ENCODE data around the gene PTPRC. TPM values are rescaled to one million over a fixed set of nuclear protein-coding genes. Genes with fewer than 3 reads are reported as not detected.

Gene PTPRC
- polyA plus RNA-seq, 1 donor (not counting 4 experiments of a cell fraction or from before 2014, with no cell fraction given): not detected

DNA sequence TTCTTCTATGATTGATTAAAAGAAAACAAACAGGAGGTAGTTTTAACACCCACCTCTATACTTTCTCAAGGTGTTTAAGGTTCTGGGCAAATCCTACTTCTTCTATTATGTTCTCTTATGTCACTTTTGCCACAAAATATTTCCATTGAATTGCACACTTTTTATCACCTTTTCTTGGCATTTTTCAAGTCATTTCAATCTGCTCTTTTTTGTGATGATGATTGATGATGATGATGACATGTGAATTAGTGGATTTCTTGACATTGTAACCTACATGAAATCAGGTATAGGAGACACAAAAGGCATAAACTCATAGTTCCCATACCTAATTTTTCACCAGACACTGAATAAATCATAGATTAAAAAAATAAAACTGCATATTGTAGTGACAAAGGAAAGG, 4.1 kb downstream of the PTPRC start:
- H3K27ac ChIP-seq (ENCODE audit: control insufficient read depth, insufficient read depth, low read length): no peak overlapping the region
- H3K9me1 ChIP-seq (ENCODE audit: control insufficient read depth, extremely low read depth, insufficient read depth, low read length): no peaks in the 10 kb centered on the region
- no peaks in the 10 kb centered on the region for H3K9me3 ChIP-seq (ENCODE audit: control insufficient read depth, low read depth, low read length)
- DNase-seq (ENCODE audit: low read depth, low spot score) (no peak), FAIRE-seq (no peak)
- H3K4me2 ChIP-seq (ENCODE audit: control insufficient read depth, extremely low read depth, insufficient read depth, low read depth, low read length): no peak overlapping the region
- TF ChIP-seq, protein P1, sequence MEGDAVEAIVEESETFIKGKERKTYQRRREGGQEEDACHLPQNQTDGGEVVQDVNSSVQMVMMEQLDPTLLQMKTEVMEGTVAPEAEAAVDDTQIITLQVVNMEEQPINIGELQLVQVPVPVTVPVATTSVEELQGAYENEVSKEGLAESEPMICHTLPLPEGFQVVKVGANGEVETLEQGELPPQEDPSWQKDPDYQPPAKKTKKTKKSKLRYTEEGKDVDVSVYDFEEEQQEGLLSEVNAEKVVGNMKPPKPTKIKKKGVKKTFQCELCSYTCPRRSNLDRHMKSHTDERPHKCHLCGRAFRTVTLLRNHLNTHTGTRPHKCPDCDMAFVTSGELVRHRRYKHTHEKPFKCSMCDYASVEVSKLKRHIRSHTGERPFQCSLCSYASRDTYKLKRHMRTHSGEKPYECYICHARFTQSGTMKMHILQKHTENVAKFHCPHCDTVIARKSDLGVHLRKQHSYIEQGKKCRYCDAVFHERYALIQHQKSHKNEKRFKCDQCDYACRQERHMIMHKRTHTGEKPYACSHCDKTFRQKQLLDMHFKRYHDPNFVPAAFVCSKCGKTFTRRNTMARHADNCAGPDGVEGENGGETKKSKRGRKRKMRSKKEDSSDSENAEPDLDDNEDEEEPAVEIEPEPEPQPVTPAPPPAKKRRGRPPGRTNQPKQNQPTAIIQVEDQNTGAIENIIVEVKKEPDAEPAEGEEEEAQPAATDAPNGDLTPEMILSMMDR (optimal IDR thresholded peaks at IDR 0.05 in 1 of 3, IDR thresholded peaks at IDR 0.05 in 1 of 3, conservative IDR thresholded peaks at IDR 0.05 in 1 of 3; ENCODE audit: extremely low read depth in 1 of 3, insufficient read depth in 2 of 3, low read length in 3 of 3): no peak
- TF ChIP-seq EZH2 (IDR thresholded peaks at IDR 0.05; ENCODE audit: low read length): no peak
- H2AFZ ChIP-seq (ENCODE audit: control insufficient read depth, low read length): no peak overlapping the region
- H3K36me3 ChIP-seq (ENCODE audit: control insufficient read depth in 2 of 2, extremely low read depth in 1 of 2, insufficient read depth in 2 of 2, low read length in 2 of 2): no peaks in the 10 kb centered on the region
- H3K79me2 ChIP-seq (ENCODE audit: control insufficient read depth, insufficient read depth, low read length): no peaks in the 10 kb centered on the region
- no peaks in the 10 kb centered on the region for H4K20me1 ChIP-seq (ENCODE audit: control insufficient read depth, extremely low read depth, insufficient read depth, low read length)
- H3K4me3 ChIP-seq (ENCODE audit: control insufficient read depth in 2 of 3, extremely low read depth in 1 of 3, insufficient read depth in 2 of 3, low read depth in 1 of 3, low read length in 3 of 3): no peak overlapping the region
- peaks cover 9% of the 10 kb centered on the region for H3K4me1 ChIP-seq (ENCODE audit: control insufficient read depth, extremely low read depth, insufficient read depth, low read length)
- no peaks in the 10 kb centered on the region for H3K27me3 ChIP-seq (ENCODE audit: control insufficient read depth, extremely low read depth, insufficient read depth, low read length)
- dilution Hi-C loops (cut with MboI; ENCODE audit: extremely low pct_ligation_motif_present, low sequenced_read_pairs): no loop called here
- H3K9ac ChIP-seq (ENCODE audit: control insufficient read depth, extremely low read depth, insufficient read depth, low read length): no peak overlapping the region

DNA sequence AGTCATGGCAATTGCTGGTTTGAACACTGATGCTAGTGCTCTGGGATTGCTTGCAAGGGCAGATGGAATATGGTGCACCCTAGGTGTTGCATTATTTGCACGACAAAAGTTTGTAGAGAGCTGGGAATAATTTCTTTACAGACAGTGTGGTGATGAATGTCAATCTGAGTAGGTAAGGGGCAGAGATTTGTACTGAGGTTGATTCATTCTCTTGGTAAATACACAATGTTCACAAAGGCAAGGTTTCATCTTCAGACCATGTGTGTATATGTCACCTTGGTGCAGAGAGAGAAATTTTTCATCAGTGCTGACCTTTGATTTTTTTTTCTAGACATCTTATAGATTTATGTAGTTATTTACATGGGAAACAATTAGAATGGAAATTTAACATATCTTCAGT, 5.0 kb downstream of the PTPRC start:
- H3K4me3 ChIP-seq (ENCODE audit: control insufficient read depth in 2 of 3, extremely low read depth in 1 of 3, insufficient read depth in 2 of 3, low read depth in 1 of 3, low read length in 3 of 3): no peak overlapping the region
- no peak overlapping the region for H3K27ac ChIP-seq (ENCODE audit: control insufficient read depth, insufficient read depth, low read length)
- no peaks in the 10 kb centered on the region for H3K9me3 ChIP-seq (ENCODE audit: control insufficient read depth, low read depth, low read length)
- dilution Hi-C loops (cut with MboI; ENCODE audit: extremely low pct_ligation_motif_present, low sequenced_read_pairs): no loop called here
- H2AFZ ChIP-seq (ENCODE audit: control insufficient read depth, low read length): no peak overlapping the region
- H3K79me2 ChIP-seq (ENCODE audit: control insufficient read depth, insufficient read depth, low read length): no peaks in the 10 kb centered on the region
- no peak for FAIRE-seq
- no peak for DNase-seq (ENCODE audit: low read depth, low spot score)
- no peak overlapping the region for H3K4me2 ChIP-seq (ENCODE audit: control insufficient read depth, extremely low read depth, insufficient read depth, low read depth, low read length)
- TF ChIP-seq EZH2 (IDR thresholded peaks at IDR 0.05; ENCODE audit: low read length): no peak
- H3K9me1 ChIP-seq (ENCODE audit: control insufficient read depth, extremely low read depth, insufficient read depth, low read length): no peaks in the 10 kb centered on the region
- H4K20me1 ChIP-seq (ENCODE audit: control insufficient read depth, extremely low read depth, insufficient read depth, low read length): no peaks in the 10 kb centered on the region
- no peak overlapping the region for H3K9ac ChIP-seq (ENCODE audit: control insufficient read depth, extremely low read depth, insufficient read depth, low read length)
- H3K4me1 ChIP-seq (ENCODE audit: control insufficient read depth, extremely low read depth, insufficient read depth, low read length): peaks cover 9% of the 10 kb centered on the region
- no peaks in the 10 kb centered on the region for H3K36me3 ChIP-seq (ENCODE audit: control insufficient read depth in 2 of 2, extremely low read depth in 1 of 2, insufficient read depth in 2 of 2, low read length in 2 of 2)
- H3K27me3 ChIP-seq (ENCODE audit: control insufficient read depth, extremely low read depth, insufficient read depth, low read length): no peaks in the 10 kb centered on the region

- TF ChIP-seq, protein P1 (optimal IDR thresholded peaks at IDR 0.05 in 1 of 3, IDR thresholded peaks at IDR 0.05 in 1 of 3, conservative IDR thresholded peaks at IDR 0.05 in 1 of 3; ENCODE audit: extremely low read depth in 1 of 3, insufficient read depth in 2 of 3, low read length in 3 of 3): no peak
- TF ChIP-seq EZH2 (IDR thresholded peaks at IDR 0.05; ENCODE audit: low read length): no peak
- no peaks in the 10 kb centered on the region for H3K9me1 ChIP-seq (ENCODE audit: control insufficient read depth, extremely low read depth, insufficient read depth, low read length)
- H3K4me3 ChIP-seq (ENCODE audit: control insufficient read depth in 2 of 3, extremely low read depth in 1 of 3, insufficient read depth in 2 of 3, low read depth in 1 of 3, low read length in 3 of 3): no peak overlapping the region
- H4K20me1 ChIP-seq (ENCODE audit: control insufficient read depth, extremely low read depth, insufficient read depth, low read length): no peaks in the 10 kb centered on the region
- FAIRE-seq (no peak), DNase-seq (ENCODE audit: low read depth, low spot score) (no peak)
- no peak overlapping the region for H3K27ac ChIP-seq (ENCODE audit: control insufficient read depth, insufficient read depth, low read length)
- no peaks in the 10 kb centered on the region for H3K36me3 ChIP-seq (ENCODE audit: control insufficient read depth in 2 of 2, extremely low read depth in 1 of 2, insufficient read depth in 2 of 2, low read length in 2 of 2)
- dilution Hi-C loops (cut with MboI; ENCODE audit: extremely low pct_ligation_motif_present, low sequenced_read_pairs): no loop called here
- H3K79me2 ChIP-seq (ENCODE audit: control insufficient read depth, insufficient read depth, low read length): no peaks in the 10 kb centered on the region
- no peak overlapping the region for H2AFZ ChIP-seq (ENCODE audit: control insufficient read depth, low read length)
- no peak overlapping the region for H3K9ac ChIP-seq (ENCODE audit: control insufficient read depth, extremely low read depth, insufficient read depth, low read length)
- no peaks in the 10 kb centered on the region for H3K9me3 ChIP-seq (ENCODE audit: control insufficient read depth, low read depth, low read length)
- no peaks in the 10 kb centered on the region for H3K4me1 ChIP-seq (ENCODE audit: control insufficient read depth, extremely low read depth, insufficient read depth, low read length)
- H3K4me2 ChIP-seq (ENCODE audit: control insufficient read depth, extremely low read depth, insufficient read depth, low read depth, low read length): no peak overlapping the region
- no peaks in the 10 kb centered on the region for H3K27me3 ChIP-seq (ENCODE audit: control insufficient read depth, extremely low read depth, insufficient read depth, low read length)
Measured at GRCh38 chr1:198647055-198647454, 8.2 kb downstream of the PTPRC start.

Measured in keratinocyte (primary cell).